Left ventricle myocardium inferior (tissue), 1 donor: ENCODE data around the gene MYT1. TPM values are rescaled to one million over a fixed set of nuclear protein-coding genes. Genes with fewer than 3 reads are reported as not detected.
"Not testable (repeated sequence)": the region's sequence is repeated elsewhere in the genome, so short reads cannot be mapped to it uniquely, and the experiment has no call there.

ENCODE experiments used
- DNase-seq: peaks from one replicate; pipeline ENCODE4 v3.0.0-alpha.2; 2020
- H3K27ac ChIP-seq: fragments of 200-600 bp; replicated peaks from 2 replicates; pipeline ENCODE4 v1.8.0; 2021
- H3K27me3 ChIP-seq: fragments of 200-600 bp; 2 replicates; pipeline ENCODE4 v1.8.0; 2021; ENCODE audit warnings: low read depth
- H3K36me3 ChIP-seq: fragments of 200-600 bp; 2 replicates; pipeline ENCODE4 v1.8.0; 2021
- H3K4me1 ChIP-seq: fragments of 200-600 bp; 2 replicates; pipeline ENCODE4 v1.8.0; 2021
- H3K4me3 ChIP-seq: fragments of 200-600 bp; 2 replicates; pipeline ENCODE4 v1.8.0; 2021; ENCODE audit warnings: mild to moderate bottlenecking, moderate library complexity
- H3K9me3 ChIP-seq: fragments of 200-600 bp; replicated peaks from 2 replicates; pipeline ENCODE4 v1.8.0; 2021
- intact Hi-C: fragments of 100-400 bp; cut with micrococcal nuclease; formaldehyde crosslinking; loops from one replicate; pipeline ENCODE4 v1.11.0; 2022
- total RNA-seq: library from RNA; stranded (reverse); fragmentation: NEBNext Ultra II Directional; extraction: Animal tissue kit (Norgen Biotek cat#: 25700); gene quantifications from one replicate; pipeline ENCODE4 v1.2.1, GENCODE V29; 2021
- TF ChIP-seq, protein P1 (sequence below): fragments of 200-600 bp; IDR thresholded peaks from 2 replicates; pipeline ENCODE4 v1.8.0; 2021; ENCODE audit warnings: antibody characterized with exemption, mild to moderate bottlenecking, borderline replicate concordance
- donor health status: DM: no; HTN: yes; CAD: no; lungs with severe emphysema.

The MYT1 gene
- total RNA-seq, 1 donor from 2014 or later, result 0.11 TPM

DNA sequence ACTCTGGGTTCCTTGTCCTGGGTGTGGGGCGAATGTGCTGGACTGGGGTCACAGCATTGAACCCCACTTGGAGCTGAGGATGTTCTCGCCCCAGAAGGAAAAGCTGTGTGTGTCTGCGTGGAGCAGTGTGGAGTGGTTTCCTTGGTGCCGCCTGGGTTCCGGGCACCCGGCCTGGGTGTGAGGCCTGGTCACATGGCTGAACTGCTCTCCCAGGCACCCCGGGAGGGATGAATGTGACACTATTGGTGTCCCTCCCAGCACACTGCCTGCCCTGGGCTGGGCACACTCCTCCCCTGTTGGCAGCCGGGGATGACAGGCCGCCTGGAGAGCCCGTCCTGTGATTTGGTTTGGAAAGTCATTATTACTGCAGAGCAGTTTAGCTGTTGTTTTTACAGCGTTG is 12.3 kb downstream of the MYT1 start:
- no peaks in the 10 kb centered on the region for H3K4me1 ChIP-seq
- H3K27ac ChIP-seq, result no peak overlapping the region
- H3K36me3 ChIP-seq, result no peaks in the 10 kb centered on the region
- no peak overlapping the region for H3K4me3 ChIP-seq
- H3K27me3 ChIP-seq, result peaks cover 34% of the 10 kb centered on the region
- TF ChIP-seq, protein P1, sequence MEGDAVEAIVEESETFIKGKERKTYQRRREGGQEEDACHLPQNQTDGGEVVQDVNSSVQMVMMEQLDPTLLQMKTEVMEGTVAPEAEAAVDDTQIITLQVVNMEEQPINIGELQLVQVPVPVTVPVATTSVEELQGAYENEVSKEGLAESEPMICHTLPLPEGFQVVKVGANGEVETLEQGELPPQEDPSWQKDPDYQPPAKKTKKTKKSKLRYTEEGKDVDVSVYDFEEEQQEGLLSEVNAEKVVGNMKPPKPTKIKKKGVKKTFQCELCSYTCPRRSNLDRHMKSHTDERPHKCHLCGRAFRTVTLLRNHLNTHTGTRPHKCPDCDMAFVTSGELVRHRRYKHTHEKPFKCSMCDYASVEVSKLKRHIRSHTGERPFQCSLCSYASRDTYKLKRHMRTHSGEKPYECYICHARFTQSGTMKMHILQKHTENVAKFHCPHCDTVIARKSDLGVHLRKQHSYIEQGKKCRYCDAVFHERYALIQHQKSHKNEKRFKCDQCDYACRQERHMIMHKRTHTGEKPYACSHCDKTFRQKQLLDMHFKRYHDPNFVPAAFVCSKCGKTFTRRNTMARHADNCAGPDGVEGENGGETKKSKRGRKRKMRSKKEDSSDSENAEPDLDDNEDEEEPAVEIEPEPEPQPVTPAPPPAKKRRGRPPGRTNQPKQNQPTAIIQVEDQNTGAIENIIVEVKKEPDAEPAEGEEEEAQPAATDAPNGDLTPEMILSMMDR, result no peak
- no peaks in the 10 kb centered on the region for H3K9me3 ChIP-seq
- peak; percentile 27 for DNase-seq
- intact Hi-C loops, result no loop called here

DNA sequence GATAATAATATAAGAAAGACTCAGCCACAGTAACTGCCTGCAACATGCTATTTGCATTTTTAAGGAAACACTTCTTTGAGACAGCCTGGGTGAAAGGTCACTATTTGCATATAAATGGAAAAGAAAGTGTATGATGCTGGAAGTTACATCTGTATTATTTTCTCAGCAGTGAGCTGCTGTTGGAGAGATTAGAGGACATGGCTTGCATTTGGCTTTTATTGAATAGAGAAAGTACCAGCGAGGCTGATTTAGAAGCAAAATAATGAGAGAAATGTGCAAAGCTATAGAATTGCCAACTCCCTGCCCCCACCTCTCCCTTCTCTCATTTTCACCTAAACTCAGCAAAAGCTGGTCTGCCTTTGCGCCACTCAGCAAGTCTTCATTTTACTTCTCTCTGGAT is 12.7 kb downstream of the MYT1 start:
- TF ChIP-seq, protein P1, result no peak
- no peak for DNase-seq
- intact Hi-C loops, result no loop called here

DNA sequence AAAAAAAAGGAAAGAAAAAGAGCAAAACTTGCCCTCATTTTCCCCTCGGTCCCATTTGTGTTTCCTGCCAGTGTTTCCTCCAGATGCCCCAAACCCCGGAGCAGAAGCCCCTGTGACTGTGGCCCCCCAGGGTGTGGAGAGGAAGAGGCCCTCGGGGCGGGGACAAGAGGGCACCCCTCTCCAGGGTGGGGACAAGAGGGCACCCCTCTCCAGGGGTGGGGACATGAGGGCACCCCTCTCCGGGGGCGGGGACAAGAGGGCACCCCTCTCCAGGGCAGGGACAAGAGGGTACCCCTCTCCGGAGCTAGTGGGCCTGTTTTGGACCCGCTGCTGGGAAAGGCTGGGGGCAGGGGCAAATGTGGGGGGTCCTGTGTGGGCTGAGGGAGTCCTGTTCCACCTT is 13.1 kb downstream of the MYT1 start:
- DNase-seq, result no peak
- Histone ChIP-seq H3K4me1 (no peaks in the 10 kb centered on the region), H3K27ac (no peak overlapping the region), H3K27me3 (peaks cover 28% of the 10 kb centered on the region), H3K36me3 (no peaks in the 10 kb centered on the region), H3K9me3 (no peaks in the 10 kb centered on the region), H3K4me3 (no peak overlapping the region)
- intact Hi-C loops, result no loop called here
- TF ChIP-seq, protein P1, result no peak

More for the DNA sequence above, 12.7 kb downstream of the MYT1 start:
- Histone ChIP-seq H3K9me3 (no peaks in the 10 kb centered on the region), H3K27me3 (peaks cover 31% of the 10 kb centered on the region), H3K36me3 (no peaks in the 10 kb centered on the region), H3K27ac (no peak overlapping the region), H3K4me3 (no peak overlapping the region), H3K4me1 (no peaks in the 10 kb centered on the region)

DNA sequence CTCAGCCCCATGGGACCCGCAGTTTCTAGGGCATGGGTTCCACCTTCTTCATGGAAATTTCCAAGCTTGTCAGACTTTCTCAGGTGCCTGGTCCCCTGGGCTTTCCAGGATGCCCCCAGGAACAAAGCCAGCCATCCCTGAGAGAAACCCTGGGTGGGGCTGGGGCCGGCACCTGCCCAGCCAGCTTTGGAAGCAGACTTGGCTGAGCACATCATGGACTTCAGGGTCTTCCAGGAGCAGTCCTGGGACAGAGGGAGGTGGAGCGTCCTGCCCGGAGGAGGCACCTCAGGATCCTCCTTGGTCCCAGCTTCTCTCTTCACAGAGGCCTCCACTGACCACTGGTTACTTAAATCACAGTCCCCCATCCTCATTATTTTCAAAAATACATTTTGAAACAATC is 13.5 kb downstream of the MYT1 start:
- Histone ChIP-seq H3K27me3 (peaks cover 27% of the 10 kb centered on the region), H3K9me3 (no peaks in the 10 kb centered on the region), H3K4me1 (no peaks in the 10 kb centered on the region), H3K36me3 (no peaks in the 10 kb centered on the region), H3K27ac (no peak overlapping the region), H3K4me3 (no peak overlapping the region)
- no peak for DNase-seq
- TF ChIP-seq, protein P1, result no peak
- intact Hi-C loops, result no loop called here

DNA sequence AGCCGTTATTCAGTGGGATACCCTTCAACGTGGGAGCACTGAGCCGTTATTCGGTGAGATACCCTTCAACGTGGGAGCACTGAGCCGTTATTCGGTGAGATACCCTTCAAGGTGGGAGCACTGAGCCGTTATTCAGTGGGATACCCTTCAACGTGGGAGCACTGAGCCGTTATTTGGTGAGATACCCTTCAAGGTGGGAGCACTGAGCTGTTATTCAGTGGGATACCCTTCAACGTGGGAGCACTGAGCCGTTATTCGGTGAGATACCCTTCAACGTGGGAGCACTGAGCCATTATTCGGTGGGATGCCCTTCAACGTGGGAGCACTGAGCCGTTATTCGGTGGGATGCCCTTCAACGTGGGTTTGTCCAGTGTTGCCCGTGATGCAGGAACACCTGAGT is 14.7 kb downstream of the MYT1 start:
- H3K27me3 ChIP-seq, result peaks cover 22% of the 10 kb centered on the region
- H3K4me3 ChIP-seq, H3K9me3 ChIP-seq, intact Hi-C loops, H3K4me1 ChIP-seq, H3K36me3 ChIP-seq, H3K27ac ChIP-seq, DNase-seq: not testable (repeated sequence)

DNA sequence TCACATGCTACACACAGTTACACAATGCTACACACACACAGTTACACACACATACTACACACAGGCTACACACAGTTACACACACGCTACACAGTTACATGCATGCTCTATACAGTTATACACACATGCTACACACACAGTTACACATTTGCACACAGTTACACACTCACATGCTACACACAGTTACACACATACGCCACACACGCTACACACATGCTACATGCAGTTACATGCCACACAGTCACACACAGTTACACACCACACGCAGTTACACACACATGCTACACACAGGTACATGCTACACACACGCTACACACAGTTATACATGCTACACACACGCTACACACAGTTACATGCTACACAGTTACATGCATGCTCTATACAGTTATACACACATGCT is 15.6 kb downstream of the MYT1 start:
- H3K4me3 ChIP-seq, result no peak overlapping the region
- H3K4me1 ChIP-seq, result no peaks in the 10 kb centered on the region
- H3K27ac ChIP-seq, result no peak overlapping the region
- intact Hi-C loops, result no loop called here
- H3K27me3 ChIP-seq, result peaks cover 29% of the 10 kb centered on the region
- H3K36me3 ChIP-seq, result no peaks in the 10 kb centered on the region
- DNase-seq, result no peak
- TF ChIP-seq, protein P1, result no peak
- H3K9me3 ChIP-seq, result no peaks in the 10 kb centered on the region
